Osteocyte (in vitro differentiated cells): ENCODE results near the gene SRD5A3. TPM values are rescaled to one million over a fixed set of nuclear protein-coding genes. Genes with fewer than 3 reads are reported as not detected.
A peak's percentile ranks its signal among the peaks of the same experiment; 100 is the strongest.

Source experiments
- DNase-seq: peaks from one replicate; pipeline ENCODE4 v3.0.0; 2021; ENCODE audit warnings: mixed read lengths; ENCODE audit not compliant: unreplicated experiment; ENCODE audit errors: extremely low spot score
- H3K27ac Mint-ChIP-seq: one replicate; pipeline ENCODE4 v1.8.0; 2021; ENCODE audit warnings: mild to moderate bottlenecking, mixed read lengths; ENCODE audit not compliant: unreplicated experiment
- H3K27me3 Mint-ChIP-seq: one replicate; pipeline ENCODE4 v1.8.0; 2021; ENCODE audit warnings: mixed read lengths; ENCODE audit not compliant: unreplicated experiment
- H3K36me3 Mint-ChIP-seq: one replicate; pipeline ENCODE4 v1.8.0; 2021; ENCODE audit warnings: mixed read lengths; ENCODE audit not compliant: unreplicated experiment
- H3K4me1 Mint-ChIP-seq: one replicate; pipeline ENCODE4 v1.8.0; 2021; ENCODE audit warnings: mixed read lengths; ENCODE audit not compliant: unreplicated experiment
- H3K4me3 Mint-ChIP-seq: one replicate; pipeline ENCODE4 v1.8.0; 2021; ENCODE audit warnings: mild to moderate bottlenecking, moderate library complexity, mixed read lengths; ENCODE audit not compliant: unreplicated experiment
- H3K9me3 Mint-ChIP-seq: one replicate; pipeline ENCODE4 v1.8.0; 2021; ENCODE audit warnings: mixed read lengths; ENCODE audit not compliant: unreplicated experiment
- total RNA-seq: library from RNA; stranded (reverse); gene quantifications from 2 replicates; pipeline ENCODE4 v1.2.1, GENCODE V29; 2021
- TF ChIP-seq, protein P1 (sequence below): fragments of 200-600 bp; sonication (generic); IDR thresholded peaks from 2 replicates; pipeline ENCODE4 v1.5.0; 2021; ENCODE audit warnings: antibody characterized with exemption, mild to moderate bottlenecking, moderate library complexity

Gene SRD5A3
- total RNA-seq, 1 donor from 2014 or later = 19.8 TPM

DNA sequence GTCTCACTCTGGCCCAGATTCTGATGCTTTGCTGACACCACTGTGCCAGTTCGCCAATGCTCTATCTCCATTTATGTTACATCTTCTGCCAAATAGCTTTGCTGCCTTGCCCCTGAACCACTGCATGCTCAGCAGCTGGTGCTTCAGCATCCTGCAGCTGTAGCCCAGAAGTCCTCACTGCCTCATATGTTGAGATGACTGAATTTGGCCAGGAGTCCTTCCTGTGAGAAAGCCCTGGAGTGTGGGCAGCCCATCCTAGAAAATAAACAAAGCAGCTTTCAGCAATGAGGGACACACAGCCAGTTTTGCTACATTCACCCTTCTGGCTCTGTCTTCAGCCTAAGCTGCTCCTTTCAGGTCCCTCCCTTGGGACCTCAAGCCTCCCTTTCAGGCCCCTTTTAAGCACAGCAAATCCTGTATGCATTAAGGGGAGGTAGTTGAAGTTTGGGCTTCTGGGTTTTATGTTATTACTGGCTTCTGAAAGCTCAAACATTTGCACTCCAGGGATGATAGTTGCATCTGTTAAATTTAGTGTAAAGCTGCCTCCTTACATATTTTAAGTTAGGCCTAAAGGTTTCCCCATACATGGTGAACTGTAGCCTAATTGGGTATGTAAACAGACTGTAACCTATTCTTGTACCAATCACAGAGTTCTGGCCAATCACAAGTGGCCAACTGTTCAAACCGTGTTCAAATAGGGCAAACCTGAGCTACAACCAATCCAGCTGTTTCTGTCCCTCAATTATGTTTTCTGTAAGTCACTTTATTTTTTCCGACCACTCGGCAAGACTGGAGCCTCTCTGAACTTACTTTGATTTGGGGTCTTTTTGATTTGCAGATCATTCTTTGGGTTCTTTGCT lies 47.6 kb downstream of the SRD5A3 start:
- no peak overlapping the region for H3K4me3 Mint-ChIP-seq
- TF ChIP-seq, protein P1, sequence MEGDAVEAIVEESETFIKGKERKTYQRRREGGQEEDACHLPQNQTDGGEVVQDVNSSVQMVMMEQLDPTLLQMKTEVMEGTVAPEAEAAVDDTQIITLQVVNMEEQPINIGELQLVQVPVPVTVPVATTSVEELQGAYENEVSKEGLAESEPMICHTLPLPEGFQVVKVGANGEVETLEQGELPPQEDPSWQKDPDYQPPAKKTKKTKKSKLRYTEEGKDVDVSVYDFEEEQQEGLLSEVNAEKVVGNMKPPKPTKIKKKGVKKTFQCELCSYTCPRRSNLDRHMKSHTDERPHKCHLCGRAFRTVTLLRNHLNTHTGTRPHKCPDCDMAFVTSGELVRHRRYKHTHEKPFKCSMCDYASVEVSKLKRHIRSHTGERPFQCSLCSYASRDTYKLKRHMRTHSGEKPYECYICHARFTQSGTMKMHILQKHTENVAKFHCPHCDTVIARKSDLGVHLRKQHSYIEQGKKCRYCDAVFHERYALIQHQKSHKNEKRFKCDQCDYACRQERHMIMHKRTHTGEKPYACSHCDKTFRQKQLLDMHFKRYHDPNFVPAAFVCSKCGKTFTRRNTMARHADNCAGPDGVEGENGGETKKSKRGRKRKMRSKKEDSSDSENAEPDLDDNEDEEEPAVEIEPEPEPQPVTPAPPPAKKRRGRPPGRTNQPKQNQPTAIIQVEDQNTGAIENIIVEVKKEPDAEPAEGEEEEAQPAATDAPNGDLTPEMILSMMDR = no peak
- no peaks in the 10 kb centered on the region for H3K27me3 Mint-ChIP-seq
- H3K36me3 Mint-ChIP-seq = peaks cover 3% of the 10 kb centered on the region
- H3K27ac Mint-ChIP-seq = no peak overlapping the region
- no peaks in the 10 kb centered on the region for H3K9me3 Mint-ChIP-seq
- DNase-seq = no peak
- peaks cover 25% of the 10 kb centered on the region for H3K4me1 Mint-ChIP-seq

DNA sequence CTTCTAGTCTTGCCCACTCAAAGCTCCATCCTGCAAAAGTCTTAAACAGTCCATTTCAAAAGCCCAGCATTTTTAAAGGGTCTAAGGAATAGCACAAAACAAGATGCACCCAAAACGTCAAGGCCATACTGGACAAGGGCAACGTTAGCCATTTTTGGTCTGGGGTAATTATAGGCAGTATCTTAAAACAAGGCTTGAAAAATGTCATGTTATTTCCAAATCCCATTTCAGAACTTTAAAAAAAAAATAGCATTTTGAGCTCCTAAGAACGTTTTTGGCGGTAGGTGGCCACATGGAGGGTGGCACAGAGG lies 49.1 kb downstream of the SRD5A3 start:
- Mint-ChIP-seq H3K9me3 (no peaks in the 10 kb centered on the region), H3K4me1 (peaks cover 33% of the 10 kb centered on the region), H3K36me3 (peaks cover 6% of the 10 kb centered on the region), H3K4me3 (peak overlapping the region; percentile 95), H3K27me3 (no peaks in the 10 kb centered on the region), H3K27ac (peak overlapping the region; percentile 98)
- TF ChIP-seq, protein P1 = no peak
- no peak for DNase-seq

DNA sequence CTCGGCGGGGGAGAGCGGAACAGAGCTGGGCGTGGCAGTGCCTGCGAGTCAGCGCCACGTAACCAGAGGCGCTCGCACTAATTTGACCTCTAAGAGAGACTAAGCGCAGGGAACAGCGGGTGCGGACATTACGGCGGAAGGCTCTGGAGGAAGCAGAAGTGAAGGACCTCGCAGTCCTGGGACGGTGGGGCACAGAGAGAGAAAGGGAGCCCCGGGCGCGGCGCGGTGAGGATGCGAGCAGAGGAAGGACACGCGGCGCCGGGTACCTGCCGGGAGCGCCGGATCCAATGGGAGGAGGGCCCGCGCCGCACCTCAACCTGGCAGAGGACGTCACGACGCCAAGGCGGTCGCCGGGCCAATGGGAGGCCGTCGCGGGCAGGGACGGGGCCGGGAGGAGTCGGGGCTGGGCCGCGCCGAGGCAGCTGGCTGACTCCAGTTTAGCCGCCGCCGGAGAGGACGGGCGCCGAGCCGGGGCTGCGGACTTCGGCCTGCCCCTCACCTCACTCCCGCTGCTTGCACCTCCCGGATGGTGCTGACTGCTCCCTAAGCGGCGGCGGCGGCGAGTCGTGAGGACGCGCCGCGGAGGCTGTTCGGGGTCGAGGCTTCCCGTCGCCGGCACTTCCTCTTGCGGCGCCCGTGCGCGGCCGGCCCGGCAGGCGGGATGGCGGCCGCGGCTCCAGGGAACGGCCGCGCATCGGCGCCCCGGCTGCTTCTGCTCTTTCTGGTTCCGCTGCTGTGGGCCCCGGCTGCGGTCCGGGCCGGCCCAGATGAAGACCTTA lies 49.7 kb downstream of the SRD5A3 start, which contains the start of gene TMEM165:
TSS of gene TMEM165 (plus strand) at position 429 of the 779 bp plus-strand sequence. CDS start at position 662, 233 bp downstream.
- TF ChIP-seq, protein P1 = no peak
- no peaks in the 10 kb centered on the region for H3K9me3 Mint-ChIP-seq
- DNase-seq = peak; percentile 95
- peaks cover 10% of the 10 kb centered on the region for H3K36me3 Mint-ChIP-seq
- H3K27ac Mint-ChIP-seq = peak within 1 kb of the TSS; percentile 98
- H3K4me1 Mint-ChIP-seq = peaks cover 37% of the 10 kb centered on the region
- no peaks in the 10 kb centered on the region for H3K27me3 Mint-ChIP-seq
- peak within 1 kb of the TSS; percentile 96 for H3K4me3 Mint-ChIP-seq

DNA sequence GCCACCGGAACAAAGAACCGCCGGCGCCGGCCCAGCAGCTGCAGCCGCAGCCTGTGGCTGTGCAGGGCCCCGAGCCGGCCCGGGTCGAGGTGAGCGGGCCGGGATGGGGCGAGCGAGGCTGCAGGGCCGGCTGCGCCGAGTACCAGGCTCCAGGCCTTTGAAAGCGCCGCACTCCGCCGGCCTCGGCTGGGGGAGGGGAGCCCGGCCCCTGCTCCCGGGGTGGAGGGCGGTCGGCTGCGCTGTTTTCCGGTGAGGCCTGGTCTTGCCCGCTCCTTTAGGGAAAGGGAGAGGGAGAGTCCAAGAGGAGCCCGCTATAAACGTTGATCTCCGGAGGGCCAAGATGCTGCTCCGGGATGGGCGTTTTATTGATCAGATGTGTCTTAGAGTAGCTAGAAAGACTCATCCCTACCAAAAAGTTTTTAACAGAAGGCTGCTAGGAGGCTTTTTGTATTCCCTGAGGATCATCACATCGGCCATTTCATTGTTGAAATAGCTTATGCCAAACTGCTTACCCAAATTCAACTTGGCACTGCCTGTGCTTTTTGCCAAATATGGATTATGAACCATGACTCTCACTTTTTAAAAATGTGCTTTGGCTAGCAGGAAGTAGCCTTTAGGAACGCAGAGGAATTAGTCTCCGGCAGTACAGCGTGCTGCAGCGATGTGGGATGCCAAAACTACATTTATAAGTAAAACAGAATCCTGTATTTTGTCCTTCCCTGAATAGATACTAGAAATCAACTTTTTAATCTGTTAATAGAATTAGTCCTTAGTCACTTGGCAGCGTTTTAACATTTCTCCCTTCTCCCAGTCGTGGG lies 50.5 kb downstream of the SRD5A3 start:
- H3K9me3 Mint-ChIP-seq = no peaks in the 10 kb centered on the region
- H3K4me1 Mint-ChIP-seq = peaks cover 43% of the 10 kb centered on the region

More for the DNA sequence above, 50.5 kb downstream of the SRD5A3 start:
- DNase-seq = peak; percentile 85
- H3K4me3 Mint-ChIP-seq = peak overlapping the region; percentile 96
- TF ChIP-seq, protein P1 = no peak
- peaks cover 16% of the 10 kb centered on the region for H3K36me3 Mint-ChIP-seq
- no peaks in the 10 kb centered on the region for H3K27me3 Mint-ChIP-seq
- H3K27ac Mint-ChIP-seq = peak overlapping the region; percentile 97
